ENCODE measurements around the gene KIRREL3.
"Not testable (repeated sequence)": the region's sequence is repeated elsewhere in the genome, so short reads cannot be mapped to it uniquely, and the experiment has no call there.

KIRREL3 gene

DNA sequence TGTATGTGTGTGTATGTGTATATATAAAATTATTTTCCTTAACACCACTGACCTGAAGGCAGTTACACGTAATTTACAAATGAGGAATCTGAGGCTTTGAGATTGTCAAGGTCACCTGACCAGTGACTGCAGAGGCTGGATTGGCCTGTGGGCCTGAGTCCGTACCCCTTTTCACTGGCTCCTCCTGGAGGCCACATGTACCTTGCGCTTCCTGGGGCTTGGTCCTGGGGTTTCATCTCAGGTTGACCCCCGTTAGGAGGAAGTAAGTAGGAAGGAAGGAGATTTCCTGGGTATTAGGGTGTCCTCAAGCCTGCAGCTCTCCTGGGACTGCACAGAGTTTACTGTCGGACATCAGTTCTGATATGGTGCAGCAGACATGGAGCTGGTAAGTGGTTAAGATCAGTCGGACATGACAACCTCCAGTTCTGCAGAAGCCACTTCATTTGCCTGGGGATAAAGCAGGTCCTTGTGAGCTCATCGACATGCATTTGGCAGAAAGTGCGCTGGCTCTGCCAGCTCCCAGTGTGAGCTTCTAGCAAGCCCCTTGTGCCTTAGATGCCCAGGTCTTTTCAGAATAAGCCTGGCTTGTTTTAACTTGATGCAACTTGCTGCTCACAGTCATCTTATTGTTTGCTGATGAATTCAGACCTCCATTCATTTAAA lies 608.5 kb downstream of the KIRREL3 start:
- DNase-seq: peak in 1 of 2 donors; percentile 35

DNA sequence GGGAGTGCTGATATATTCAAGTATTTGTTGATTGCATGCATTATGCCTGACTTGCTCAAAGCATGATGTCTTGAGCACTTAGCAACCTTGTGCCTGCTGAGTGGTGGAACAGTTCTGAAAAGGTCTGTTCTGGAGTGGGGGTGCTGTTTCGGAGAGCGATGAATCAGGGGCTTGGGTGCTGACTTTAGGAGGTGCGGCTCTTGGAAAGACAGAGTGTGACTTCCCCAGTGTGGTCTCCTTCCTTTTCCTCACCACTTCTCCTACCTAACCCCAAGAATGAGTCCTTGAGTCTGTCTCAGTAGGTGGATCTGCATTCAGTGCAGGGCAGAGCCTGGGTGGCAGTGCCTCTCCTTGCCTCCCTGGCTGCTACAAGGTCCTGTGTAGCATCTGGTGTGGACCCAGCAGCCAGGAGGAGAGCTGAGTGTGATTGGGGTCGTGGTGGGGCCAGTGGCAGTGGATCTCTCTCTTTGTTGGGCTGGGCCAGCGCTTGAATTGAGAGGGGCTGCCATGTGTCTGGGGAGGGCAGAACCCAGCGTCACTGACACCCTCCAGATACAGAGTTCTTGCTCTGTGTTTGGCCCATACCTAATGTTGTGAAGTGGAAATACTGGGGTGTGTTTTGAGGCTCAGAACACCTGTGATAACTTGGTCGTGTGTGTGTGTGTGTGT lies 609.1 kb downstream of the KIRREL3 start:
- DNase-seq: no peak

DNA sequence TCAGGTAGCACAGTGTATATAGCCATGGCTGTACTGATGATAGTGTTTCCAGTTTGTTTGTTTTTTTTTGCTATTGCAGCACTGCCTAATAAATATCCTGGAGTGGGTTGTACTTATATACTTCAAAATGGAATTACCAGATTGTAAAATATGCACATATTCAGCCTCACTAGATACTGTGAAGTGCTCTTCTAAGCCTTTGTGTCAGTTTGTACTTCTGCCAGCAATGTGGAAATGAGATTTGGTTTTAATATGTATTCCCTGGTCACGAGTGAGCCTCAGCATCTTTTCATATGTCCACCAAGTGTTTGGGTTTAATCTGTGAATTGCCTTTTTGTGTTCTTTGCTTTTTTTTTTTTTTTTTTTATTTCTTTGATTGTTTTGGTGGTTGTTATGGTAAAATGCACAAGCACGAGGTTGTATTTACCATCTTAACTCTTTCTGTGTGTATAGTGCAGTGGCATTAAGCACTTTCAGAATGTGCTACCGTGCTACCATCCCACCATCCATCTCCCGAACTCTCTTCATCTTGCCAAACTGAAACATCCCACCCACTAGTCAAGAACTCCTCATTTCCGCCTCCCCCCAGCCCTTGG lies 610.2 kb downstream of the KIRREL3 start:
- no peak for DNase-seq

DNA sequence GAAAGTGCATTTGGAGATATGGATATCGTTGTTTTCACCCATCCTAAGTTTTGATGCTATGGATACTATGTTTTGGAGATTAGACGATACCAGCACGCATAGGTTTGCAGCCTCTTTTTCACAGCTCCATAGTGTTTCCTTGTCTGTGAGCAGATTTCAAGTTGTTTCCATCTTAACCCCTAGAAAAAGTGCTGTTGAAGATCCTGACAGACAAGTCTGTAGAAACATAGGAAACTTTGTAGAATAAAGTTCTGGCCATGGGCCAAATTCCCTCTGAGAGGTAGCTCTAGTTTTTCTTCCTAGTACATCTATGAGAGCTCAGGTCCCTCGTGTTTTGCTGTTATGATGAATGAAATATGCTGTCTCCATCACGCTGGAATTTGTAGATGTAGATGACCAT lies 612.7 kb downstream of the KIRREL3 start:
- DNase-seq: no peak

DNA sequence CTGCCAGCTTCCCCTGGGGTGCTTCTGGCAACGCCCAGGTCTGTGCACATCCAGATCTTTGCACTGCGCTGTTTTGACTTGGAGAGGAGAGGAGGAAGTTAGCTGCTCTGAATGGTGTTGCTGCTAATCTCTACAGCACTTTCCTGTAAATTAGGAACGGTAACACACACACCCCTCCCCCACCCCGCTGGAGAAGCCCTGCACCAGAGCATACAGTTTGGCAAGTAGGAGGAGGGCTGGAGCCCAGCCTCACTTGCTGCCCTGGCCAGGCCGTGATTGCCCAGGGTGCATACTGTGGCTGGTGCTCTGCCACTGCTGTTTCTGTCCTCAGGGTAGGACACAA lies 613.9 kb downstream of the KIRREL3 start:
- DNase-seq: peak in 1 of 2 donors; percentile 29

DNA sequence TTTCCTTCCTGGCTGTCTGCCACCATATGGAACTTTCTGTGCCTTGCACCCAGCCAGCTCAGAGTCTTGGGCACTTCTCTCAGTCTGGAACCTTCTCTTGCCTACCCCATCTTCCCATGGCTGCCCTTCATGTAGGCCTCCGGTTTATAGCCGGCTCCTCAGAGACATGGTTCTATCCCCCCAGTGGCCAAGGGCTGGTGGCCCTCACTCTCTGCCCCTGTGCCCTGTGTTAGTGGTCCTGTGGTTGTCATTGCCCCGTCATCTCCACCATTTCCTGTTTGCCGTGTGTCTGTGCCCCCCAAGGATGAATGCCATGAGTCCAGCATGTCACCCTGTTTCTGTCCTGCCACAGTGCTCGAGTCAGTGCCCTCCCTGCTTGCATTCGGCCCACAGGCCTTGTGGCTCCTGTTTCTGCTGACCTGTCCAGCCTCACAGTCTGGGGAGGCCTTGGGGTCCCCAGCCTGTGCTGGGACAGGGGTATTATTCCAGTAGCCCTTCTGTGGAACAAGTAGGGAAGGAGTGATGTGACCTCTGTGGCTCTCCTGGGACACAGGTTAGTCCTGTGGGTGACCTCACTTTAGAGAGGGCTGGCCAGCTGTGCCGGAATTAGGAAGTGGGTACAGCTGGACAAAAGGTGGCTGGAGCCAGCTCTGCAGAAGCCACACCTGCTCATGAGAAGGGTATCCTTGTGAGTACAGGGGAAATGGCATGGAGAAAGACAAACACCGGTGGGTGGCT lies 614.4 kb downstream of the KIRREL3 start:
- no peak for DNase-seq

DNA sequence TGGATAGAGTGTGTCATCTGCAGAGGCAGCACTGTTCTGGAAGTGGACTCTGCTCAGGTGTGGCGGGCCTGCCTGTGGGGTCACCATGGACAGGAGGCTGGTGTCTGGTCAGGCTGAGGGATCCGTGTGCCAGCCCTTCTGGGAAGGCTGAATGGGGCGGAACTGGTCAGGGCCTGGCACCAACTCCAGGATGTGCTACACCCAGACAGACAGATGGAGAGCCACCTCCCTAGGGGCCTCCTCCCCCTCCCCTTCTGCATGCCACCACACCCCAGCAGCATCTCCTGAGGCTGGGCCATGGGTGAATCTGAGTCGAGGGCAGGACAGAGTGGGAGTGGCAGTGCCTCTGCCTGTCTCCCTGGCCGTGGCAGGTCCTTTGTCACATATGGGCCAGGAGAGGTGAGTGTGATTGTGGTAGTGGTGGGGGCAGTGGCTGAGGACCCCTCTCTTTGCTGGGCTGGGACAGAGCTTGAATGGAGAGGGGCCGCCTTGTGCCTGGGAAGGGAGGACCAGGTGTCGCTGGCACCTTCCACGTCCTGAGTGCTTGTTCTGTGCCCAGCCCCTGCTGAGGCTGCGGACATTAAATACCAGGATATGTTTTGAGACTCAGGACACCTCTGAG lies 616.0 kb downstream of the KIRREL3 start:
- DNase-seq: no peak

DNA sequence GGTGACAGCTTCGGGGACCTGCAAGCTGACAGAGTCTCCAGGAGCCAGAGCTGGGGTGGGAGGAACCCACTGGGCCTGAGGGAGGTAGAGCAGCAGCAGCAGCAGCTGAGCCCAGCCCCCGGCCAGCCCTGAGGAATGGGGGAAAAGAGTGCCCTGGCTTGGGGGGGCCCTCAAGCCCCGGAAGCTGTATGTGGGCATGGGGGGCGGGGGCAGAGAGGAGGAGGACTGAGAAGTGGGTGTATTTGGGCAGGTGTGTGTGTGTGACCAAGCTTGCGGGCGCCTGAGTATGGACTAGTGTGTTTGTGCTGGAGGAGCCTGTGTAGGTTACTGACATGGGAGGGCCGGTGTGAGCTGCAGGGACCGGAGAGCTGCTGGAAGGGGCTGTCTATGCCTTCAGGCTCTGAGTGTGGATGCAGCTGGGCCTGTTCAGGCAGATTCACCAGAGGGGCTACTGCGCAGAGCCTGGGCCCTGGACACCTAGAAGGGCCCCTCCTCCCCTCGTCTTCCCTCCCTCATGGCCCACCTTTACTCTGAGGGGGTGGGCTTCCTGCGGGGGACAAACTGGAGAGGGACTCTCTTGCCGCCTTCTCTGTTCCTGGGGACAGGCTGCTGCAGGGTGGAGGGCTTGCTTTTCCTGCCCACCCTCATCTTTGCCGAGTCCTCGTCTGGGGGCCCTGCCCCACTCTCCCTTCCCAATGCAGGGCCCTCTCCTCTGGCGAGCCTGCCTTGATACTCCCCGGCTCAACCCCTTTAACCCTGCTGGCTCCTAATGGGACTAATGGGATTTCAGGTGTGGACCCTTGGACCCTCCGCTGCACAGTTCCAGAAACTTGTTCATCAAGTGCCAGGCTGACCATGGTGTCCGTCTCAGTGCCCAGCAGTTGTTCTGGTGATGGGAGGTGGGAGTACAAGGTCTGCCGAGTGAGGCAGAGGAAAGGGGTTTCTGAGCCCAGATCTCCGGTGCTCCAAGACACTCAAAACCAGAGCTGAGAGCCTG lies 616.9 kb downstream of the KIRREL3 start:
- no peak for DNase-seq

DNA sequence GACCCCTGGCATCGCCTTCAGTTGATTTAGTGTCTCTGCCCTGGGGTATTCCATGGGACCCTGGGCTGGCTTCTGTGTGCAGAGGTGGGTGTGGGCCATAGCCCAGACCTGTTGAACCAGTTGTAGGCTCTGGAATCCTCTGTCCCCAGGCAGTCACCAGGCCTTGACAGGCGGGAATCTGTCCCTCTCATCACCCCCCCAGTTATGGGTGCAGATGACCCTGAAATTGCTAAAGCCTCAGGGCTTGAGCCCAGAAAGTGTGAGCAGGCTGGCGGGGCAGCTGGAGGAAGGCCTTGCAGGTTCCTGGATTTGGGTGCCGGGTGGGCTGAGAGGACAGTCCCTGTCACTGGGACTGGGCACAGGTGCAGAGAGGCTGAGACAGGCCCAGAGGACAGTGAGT lies 617.9 kb downstream of the KIRREL3 start:
- not testable (repeated sequence) for DNase-seq

DNA sequence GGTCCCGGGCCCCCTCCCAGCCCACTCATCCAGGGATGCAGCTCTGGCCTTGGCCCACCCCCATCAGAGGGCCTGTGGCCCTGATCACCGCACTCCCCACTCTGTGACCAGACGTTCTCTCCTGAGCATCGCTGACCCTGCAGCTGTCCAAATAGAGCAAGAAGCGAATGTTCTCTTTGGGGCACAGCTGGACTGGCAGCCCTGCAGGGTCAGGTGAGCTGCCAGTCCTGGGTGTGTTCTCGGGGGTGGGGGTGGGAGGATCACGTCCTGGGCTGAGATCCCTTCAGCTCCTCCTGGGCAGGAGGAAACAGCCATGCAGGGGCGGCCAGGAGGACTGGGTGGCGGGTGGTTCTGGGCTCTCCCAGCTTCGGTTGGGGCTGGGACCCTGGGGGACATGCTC lies 618.6 kb downstream of the KIRREL3 start:
- not testable (repeated sequence) for DNase-seq

DNA sequence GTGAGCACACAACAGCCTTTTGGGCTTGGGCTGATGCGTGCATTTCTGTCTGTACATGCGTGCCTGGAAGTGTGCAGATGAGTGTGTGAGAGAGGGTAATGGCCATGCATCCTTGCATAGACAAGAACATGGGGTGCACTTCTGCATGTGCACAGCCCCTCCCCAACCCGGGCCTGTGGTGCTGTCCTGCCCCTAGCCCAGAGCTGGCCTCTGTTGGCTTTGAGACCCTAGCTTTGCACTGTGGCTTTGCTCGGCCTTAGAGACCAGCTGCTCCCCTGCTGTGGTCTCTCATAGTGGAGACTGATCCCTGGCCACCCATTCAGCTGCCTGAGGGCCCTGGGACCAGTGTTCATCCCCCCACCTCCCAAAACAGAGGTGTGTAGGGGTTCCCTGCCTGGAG lies 619.7 kb downstream of the KIRREL3 start:
- DNase-seq: no peak

DNA sequence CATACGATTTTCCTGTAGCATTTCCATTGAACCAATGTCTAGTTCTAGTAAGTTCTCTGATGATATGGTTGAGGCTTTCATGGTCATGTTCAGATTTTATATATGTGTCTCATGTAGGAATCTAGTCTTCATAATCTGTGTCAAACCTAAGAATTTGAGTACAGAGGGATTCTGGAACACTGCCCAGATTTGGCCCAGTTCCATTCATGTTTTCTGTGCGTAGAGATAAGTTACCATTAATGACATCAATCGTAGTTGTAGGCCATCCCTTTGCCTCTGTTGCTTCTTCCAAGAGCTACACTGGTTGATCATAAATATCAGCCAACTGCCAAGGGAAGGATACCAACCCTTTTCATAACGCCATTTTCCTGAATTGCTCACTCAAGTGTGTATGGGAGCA lies 621.8 kb downstream of the KIRREL3 start:
- DNase-seq: no peak

DNA sequence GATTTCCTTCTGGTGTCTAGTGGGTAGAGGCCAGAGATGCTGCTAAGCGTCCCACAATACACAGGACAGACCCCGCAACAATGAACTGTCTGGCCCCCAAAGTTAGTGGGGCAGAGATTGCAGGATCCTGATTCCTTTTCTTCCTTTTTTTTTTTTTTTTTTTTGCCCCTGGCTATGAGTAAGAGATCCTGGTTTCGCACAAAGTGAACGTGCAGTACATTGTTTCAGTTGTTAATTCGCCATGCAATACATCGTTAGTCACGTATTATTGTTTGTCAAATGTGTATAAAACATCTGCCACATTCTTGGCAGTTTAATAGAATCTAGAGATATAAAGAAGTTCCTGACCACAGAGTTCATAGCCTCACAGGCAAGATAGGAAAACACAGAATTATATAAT lies 624.8 kb downstream of the KIRREL3 start:
- DNase-seq: no peak

DNA sequence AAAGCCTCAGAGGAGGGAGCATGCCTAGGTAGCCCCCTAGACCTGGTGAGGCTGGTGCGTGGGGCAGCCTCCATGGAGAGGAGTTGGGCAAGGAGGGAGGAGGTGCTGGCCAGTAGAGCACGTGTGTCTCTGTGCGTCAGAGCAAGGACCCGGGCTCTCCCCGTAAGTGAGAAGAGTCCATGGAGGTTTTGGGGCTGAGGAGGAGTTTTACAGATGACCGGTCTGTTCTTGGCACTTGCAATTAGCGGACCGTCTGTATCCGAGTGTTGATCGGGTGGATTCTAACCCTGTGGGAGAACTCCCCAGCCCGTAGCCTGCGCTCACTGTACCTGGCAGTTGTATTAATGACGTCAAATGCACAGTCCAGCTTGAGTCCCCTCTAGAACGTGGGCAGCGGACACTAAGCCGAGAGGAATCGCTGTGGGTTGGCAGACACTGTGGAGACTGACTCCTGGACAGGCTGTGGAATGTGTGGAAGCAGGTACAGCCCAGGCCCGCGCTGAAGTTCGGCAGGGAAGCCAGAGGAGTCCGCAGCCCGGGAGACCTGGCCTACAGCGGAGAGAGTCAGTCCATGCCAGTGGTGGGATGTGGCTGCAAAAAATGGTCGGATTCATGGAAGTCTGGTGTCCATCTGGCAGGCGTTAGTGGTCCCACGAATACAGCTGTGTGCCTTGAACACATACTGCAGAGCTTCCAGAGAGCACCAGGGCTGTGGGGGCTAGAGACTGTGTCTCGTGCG lies 625.8 kb downstream of the KIRREL3 start:
- not testable (repeated sequence) for DNase-seq

DNA sequence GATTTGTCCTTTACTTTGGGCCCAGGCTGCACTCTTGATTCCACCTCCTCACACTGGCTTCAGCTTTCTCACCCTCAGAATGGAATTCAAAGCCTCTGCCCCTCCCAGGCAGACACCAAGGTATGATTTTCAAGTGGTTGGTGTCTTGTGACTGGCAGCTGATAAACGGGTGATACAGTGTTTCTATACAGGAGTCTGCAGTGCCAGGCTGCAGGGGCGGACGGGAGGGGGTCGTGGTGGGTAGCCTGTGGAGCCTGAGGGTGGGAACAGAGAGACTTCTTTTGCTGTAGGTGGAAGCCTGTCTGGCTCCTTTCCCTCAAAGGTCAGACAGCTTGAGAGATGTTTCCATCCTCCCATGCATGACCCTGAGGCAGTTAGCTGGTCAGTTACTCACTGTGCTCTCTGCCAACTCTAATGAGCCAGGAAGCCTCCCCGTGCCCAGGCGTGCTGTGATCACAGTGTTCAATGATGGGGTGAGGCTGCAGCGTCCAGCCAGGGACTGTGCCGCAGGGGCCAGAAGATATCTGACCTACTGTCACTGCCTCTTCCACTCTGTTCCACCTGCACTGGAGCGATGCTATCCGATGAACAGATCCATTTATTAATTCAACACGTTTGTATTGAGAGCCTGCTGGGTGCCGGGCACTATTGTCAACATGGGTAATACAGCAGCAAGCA lies 627.0 kb downstream of the KIRREL3 start:
- not testable (repeated sequence) for DNase-seq

Data from CD4-positive, alpha-beta T cell treated with Interferon alpha-2 for 1 hour (primary cell).